ENCODE results near the gene PMF1. TPM values are rescaled to one million over a fixed set of nuclear protein-coding genes. Genes with fewer than 3 reads are reported as not detected.

PMF1 gene
- total RNA-seq, 3 donors from 2014 or later = 41.4 to 75.2 (median 60.3) TPM

GRCh38 chr1:156233426-156234127, 20.8 kb downstream of the PMF1 start:
- intact Hi-C loops (cut with DNase I; ENCODE audit: low total_unique reads) = no loop called here

DNA sequence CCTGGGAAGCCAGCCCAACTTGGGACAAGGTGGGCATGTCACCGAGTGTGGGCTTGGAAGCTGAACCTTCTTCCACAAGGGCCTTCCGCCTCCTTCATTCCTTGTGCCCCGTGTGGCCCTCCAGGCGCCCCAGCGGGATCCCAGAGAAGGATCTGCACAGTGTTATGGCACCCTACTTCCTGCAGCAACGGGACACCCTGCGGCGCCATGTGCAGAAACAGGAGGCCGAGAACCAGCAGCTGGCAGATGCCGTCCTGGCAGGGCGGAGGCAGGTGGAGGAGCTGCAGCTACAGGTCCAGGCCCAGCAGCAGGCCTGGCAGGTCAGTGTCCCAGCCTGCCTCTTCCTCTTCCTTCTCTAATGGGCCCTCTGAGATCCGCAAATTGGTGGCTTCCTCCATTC, 23.4 kb downstream of the PMF1 start:
- Histone ChIP-seq H3K27ac (no peak overlapping the region), H3K36me3 (no peaks in the 10 kb centered on the region), H3K9me3 (no peaks in the 10 kb centered on the region), H3K4me1 (no peaks in the 10 kb centered on the region), H3K4me3 (no peak overlapping the region), H3K27me3 (no peaks in the 10 kb centered on the region)
- intact Hi-C loops (cut with DNase I; ENCODE audit: low total_unique reads) = no loop called here
- DNase-seq (ENCODE audit: low spot score in 2 of 2) = no peak
- TF ChIP-seq POLR2A (IDR thresholded peaks at IDR 0.05) (no peak), POLR2AphosphoS5 (IDR thresholded peaks at IDR 0.05) (no peak)
- TF ChIP-seq, protein P1, sequence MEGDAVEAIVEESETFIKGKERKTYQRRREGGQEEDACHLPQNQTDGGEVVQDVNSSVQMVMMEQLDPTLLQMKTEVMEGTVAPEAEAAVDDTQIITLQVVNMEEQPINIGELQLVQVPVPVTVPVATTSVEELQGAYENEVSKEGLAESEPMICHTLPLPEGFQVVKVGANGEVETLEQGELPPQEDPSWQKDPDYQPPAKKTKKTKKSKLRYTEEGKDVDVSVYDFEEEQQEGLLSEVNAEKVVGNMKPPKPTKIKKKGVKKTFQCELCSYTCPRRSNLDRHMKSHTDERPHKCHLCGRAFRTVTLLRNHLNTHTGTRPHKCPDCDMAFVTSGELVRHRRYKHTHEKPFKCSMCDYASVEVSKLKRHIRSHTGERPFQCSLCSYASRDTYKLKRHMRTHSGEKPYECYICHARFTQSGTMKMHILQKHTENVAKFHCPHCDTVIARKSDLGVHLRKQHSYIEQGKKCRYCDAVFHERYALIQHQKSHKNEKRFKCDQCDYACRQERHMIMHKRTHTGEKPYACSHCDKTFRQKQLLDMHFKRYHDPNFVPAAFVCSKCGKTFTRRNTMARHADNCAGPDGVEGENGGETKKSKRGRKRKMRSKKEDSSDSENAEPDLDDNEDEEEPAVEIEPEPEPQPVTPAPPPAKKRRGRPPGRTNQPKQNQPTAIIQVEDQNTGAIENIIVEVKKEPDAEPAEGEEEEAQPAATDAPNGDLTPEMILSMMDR (IDR thresholded peaks at IDR 0.05) = no peak

More at GRCh38 chr1:156233426-156234127, 20.8 kb downstream of the PMF1 start:
- no peak overlapping the region for H3K4me3 ChIP-seq
- TF ChIP-seq, protein P1 (IDR thresholded peaks at IDR 0.05) = no peak
- TF ChIP-seq POLR2AphosphoS5 (IDR thresholded peaks at IDR 0.05) (no peak), POLR2A (IDR thresholded peaks at IDR 0.05) (no peak)
- H3K4me1 ChIP-seq = no peaks in the 10 kb centered on the region
- no peak overlapping the region for H3K27ac ChIP-seq
- DNase-seq (ENCODE audit: low spot score in 2 of 2) = no peak
- no peaks in the 10 kb centered on the region for H3K27me3 ChIP-seq
- no peaks in the 10 kb centered on the region for H3K36me3 ChIP-seq
- H3K9me3 ChIP-seq = no peaks in the 10 kb centered on the region

- no peaks in the 10 kb centered on the region for H3K9me3 ChIP-seq
- H3K36me3 ChIP-seq = no peaks in the 10 kb centered on the region
- H3K27me3 ChIP-seq = no peaks in the 10 kb centered on the region
- DNase-seq (ENCODE audit: low spot score in 2 of 2) = no peak
- TF ChIP-seq, protein P1 (IDR thresholded peaks at IDR 0.05) = no peak
- TF ChIP-seq POLR2A (IDR thresholded peaks at IDR 0.05) (no peak), POLR2AphosphoS5 (IDR thresholded peaks at IDR 0.05) (no peak)
- no peak overlapping the region for H3K27ac ChIP-seq
- intact Hi-C loops (cut with DNase I; ENCODE audit: low total_unique reads) = no loop called here
- H3K4me3 ChIP-seq = no peak overlapping the region
- H3K4me1 ChIP-seq = no peaks in the 10 kb centered on the region
Measured at GRCh38 chr1:156238248-156238647, 25.4 kb downstream of the PMF1 start.

- Histone ChIP-seq H3K36me3 (no peaks in the 10 kb centered on the region), H3K27ac (no peak overlapping the region), H3K27me3 (no peaks in the 10 kb centered on the region), H3K4me1 (no peaks in the 10 kb centered on the region), H3K4me3 (no peak overlapping the region), H3K9me3 (no peaks in the 10 kb centered on the region)
- TF ChIP-seq, protein P1 (IDR thresholded peaks at IDR 0.05) = no peak
- intact Hi-C loops (cut with DNase I; ENCODE audit: low total_unique reads) = no loop called here
- DNase-seq (ENCODE audit: low spot score in 2 of 2) = no peak
Measured at GRCh38 chr1:156241311-156241811, 28.6 kb downstream of the PMF1 start.

GRCh38 chr1:156241926-156242325, 29.1 kb downstream of the PMF1 start, which contains the start of gene BGLAP:
TSS of gene BGLAP (plus strand) at chr1:156242184. CDS start at chr1:156242232, 48 bp downstream.
- no peak for DNase-seq (ENCODE audit: low spot score in 2 of 2)
- Histone ChIP-seq H3K9me3 (no peaks in the 10 kb centered on the region), H3K27me3 (no peaks in the 10 kb centered on the region), H3K4me3 (no peak within 1 kb of the TSS), H3K36me3 (no peaks in the 10 kb centered on the region), H3K27ac (no peak within 1 kb of the TSS), H3K4me1 (no peaks in the 10 kb centered on the region)
- TF ChIP-seq, protein P1 (IDR thresholded peaks at IDR 0.05) = no peak
- TF ChIP-seq POLR2A (IDR thresholded peaks at IDR 0.05) = no peak
- TF ChIP-seq POLR2AphosphoS5 (IDR thresholded peaks at IDR 0.05) = no peak
- intact Hi-C loops (cut with DNase I; ENCODE audit: low total_unique reads) = no loop called here

All from breast epithelium (tissue), 4 donors.